ENCODE data around the gene ADARB2. TPM values are rescaled to one million over a fixed set of nuclear protein-coding genes. Genes with fewer than 3 reads are reported as not detected.
A peak's percentile ranks its signal among the peaks of the same experiment; 100 is the strongest.

The ADARB2 gene
- total and polyA plus RNA-seq, 8 donors: 0.34 to 24.7 (median 3.2) TPM

DNA sequence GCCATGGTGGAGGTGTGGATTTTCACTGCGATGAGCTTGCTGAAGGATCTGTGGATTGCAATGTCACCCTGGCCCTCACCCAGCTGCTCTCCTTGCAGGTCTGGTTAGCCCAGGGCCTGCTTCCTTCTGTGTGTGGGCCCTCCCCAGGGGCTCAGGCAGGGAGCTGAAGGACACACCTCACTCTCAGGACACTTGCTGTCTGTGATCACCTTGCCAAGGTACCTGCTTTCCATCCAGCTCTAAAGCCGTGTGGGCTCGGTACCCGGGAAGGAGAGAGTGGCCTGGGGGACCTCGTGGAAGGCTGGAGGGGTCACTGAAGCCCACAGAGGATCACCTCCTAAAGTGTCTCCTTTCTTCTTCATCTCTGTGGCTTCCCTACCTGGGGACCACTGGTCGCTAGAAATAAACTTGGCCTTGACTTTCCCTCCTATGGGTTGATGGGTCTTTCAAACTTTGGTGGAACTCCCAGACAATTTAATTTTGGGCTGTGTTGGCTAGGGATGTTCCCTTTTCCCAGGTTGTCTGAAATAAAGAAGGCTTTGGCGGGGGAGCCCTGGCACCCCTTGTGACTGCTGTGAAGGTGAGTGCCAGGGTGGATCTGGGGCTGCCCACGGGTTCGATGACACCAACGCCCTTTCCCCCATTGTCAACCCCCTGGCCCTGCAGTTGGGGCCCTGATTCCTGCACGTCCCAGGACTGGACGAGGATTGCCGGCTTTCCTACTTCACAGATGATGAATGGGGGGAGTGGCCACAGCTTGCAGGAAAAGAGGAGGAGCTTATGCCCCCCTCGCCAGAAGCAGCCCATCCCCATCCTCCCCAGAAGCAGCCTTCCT lies 331.0 kb downstream of the ADARB2 start:
- 69 to 75% methylated on average over 14 of the region's 14 CpGs for WGBS, 2 donors
- DNase-seq: peak in 1 of 6 donors; percentile 30

DNA sequence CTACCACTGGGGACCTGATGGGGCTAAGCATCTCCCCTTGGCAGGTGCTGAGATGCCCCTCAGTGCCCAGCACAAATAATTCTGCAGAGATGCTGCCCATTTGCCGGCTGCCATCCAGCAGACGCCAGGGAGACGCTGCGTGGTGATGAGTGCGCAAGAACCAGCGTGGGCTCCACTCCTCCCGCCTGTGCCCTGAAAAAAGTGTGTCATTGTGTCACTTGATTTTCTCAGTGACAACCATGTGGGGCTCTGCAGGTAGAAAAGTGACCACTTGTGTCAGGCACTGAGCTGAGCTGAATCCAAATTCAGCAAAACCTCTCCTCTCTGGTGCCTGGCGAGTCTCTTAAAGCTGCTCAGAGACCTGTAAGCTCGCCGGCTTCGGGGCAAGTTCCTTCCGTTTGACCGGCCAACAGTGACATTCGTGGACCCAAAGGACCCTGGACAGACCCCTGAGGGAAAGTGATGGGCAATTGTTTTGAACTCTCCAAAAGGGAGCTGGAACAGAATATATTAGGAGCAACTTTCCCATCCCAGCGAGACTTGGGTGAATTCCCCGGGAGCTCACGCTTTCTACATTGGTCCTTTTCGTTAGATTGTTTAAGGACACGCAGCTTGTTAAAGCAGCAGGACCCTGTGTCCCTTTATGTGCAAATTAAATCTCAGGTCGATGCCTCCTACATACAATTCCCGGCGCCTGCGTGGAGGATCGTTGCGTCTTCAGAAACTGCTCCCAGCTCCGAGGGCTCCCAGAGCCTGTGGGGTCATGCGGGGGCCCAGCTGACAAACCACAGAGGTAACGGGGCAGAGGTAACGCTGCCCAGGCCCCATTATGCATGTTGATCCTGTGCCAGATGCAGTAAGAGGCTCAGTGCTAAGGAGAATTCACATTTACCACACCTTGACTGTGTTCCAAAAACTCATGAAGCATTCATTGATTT lies 332.7 kb downstream of the ADARB2 start:
- ATAC-seq (no peak), DNase-seq (peak in 2 of 6 donors; percentile 1 to 30), FAIRE-seq (no peak)
- Histone ChIP-seq H3K36me3 (no peaks in the 10 kb centered on the region), H3K4me1 (no peaks in the 10 kb centered on the region), H3K27ac (no peak overlapping the region), H3K4me3 (no peak overlapping the region), H3K27me3 (peaks cover 0 to 4% (median 0%) of the 10 kb centered on the region in 4 donors), H3K9me3 (no peaks in the 10 kb centered on the region)
- intact Hi-C loops (cut with DNase I): no loop called here
- WGBS, 2 donors: 67 to 77% methylated on average over 29 of the region's 29 CpGs
- TF ChIP-seq, protein P1, sequence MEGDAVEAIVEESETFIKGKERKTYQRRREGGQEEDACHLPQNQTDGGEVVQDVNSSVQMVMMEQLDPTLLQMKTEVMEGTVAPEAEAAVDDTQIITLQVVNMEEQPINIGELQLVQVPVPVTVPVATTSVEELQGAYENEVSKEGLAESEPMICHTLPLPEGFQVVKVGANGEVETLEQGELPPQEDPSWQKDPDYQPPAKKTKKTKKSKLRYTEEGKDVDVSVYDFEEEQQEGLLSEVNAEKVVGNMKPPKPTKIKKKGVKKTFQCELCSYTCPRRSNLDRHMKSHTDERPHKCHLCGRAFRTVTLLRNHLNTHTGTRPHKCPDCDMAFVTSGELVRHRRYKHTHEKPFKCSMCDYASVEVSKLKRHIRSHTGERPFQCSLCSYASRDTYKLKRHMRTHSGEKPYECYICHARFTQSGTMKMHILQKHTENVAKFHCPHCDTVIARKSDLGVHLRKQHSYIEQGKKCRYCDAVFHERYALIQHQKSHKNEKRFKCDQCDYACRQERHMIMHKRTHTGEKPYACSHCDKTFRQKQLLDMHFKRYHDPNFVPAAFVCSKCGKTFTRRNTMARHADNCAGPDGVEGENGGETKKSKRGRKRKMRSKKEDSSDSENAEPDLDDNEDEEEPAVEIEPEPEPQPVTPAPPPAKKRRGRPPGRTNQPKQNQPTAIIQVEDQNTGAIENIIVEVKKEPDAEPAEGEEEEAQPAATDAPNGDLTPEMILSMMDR (IDR thresholded peaks at IDR 0.05): no peak

More for the DNA sequence above, 331.0 kb downstream of the ADARB2 start:
- H3K27me3 ChIP-seq: no peaks in the 10 kb centered on the region
- intact Hi-C loops (cut with DNase I): no loop called here
- no peak for ATAC-seq
- no peak for FAIRE-seq
- H3K4me1 ChIP-seq: no peaks in the 10 kb centered on the region
- no peaks in the 10 kb centered on the region for H3K9me3 ChIP-seq
- no peak overlapping the region for H3K4me3 ChIP-seq
- no peaks in the 10 kb centered on the region for H3K36me3 ChIP-seq
- TF ChIP-seq, protein P1 (IDR thresholded peaks at IDR 0.05): no peak
- no peak overlapping the region for H3K27ac ChIP-seq

DNA sequence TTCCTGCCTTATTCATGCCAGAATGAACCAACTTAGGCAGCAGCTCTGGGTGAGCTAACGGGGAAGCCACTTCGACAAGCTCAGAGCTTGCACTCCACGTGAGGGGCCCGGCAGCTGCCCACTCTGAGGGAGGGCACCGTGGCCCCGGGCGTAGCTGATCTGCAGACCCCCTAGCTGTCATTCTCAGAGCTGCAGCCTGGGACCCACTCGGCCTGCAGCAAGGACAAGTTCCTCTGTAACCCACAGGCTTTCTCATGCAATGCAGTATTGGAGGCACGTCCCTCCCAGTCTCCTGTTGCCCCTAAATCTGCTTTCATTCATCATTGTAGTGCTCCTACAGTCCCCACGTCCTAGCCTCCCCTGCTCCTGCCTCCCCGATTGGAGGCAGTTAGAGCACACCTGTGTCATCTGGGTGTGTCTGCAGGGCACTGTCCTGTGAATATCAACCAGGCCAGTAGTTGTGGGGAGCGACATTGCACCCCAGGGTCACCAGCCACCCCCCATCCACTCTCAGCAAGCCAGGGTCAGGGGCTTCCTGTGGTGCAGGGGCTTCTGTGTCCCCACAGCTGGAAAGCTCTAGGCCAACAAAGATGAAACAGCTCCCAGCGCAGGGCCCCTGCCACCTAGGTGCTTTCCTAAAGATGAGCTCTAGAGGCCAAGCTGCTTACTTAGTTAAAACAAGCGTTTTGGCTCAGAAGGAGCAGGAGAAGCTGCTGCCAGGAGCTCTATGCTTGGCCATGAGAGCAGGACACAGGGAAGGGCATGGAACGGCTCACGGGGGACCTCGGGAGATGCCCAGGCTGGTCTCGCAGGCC lies 333.6 kb downstream of the ADARB2 start:
- Histone ChIP-seq H3K27ac (no peak overlapping the region), H3K36me3 (no peaks in the 10 kb centered on the region), H3K4me1 (no peaks in the 10 kb centered on the region), H3K4me3 (no peak overlapping the region), H3K27me3 (peaks cover 0 to 4% (median 0%) of the 10 kb centered on the region in 4 donors), H3K9me3 (no peaks in the 10 kb centered on the region)
- ATAC-seq: no peak
- intact Hi-C loops (cut with DNase I): no loop called here
- peak in 2 of 6 donors; percentile 1 to 37 for DNase-seq
- TF ChIP-seq, protein P1 (IDR thresholded peaks at IDR 0.05): no peak
- FAIRE-seq: no peak
- WGBS, 2 donors: 50 to 60% methylated on average over 18 of the region's 18 CpGs

DNA sequence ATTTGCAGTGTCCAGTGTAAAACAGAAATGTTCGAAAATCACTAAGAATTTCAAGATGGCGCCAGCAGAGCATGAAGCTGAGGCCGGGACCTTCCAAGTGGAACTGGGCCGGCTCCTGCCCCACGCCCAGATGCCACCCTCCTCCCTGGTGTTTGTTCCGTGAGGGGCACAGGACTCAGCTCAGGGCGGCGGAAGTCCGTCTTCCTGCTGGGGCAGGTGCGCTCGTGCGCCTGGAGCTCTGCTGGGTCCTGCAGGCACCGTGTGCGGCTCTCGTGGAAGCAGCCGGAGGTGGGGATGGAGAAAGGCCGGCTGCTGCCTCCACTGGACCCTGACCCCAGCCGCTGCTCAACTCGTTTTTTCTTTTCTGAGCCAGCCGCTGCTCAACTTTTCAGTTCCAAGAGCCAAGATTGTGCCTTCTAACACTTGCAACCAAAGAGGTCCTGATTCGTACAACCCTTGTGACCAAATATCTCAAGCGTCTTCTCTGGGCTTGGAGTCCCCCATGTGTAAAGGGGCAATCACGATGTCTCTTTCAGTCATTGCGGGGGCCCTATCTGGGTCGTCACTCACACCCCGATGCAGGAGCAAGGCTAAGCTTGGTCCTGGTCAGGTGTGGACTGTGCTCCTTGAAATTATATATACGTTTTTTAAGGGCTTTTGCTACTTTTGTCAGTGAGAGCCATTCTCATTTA lies 334.4 kb downstream of the ADARB2 start:
- ATAC-seq (no peak), DNase-seq (peak in 2 of 6 donors; percentile 1 to 25), FAIRE-seq (no peak)
- peaks cover 0 to 4% (median 0%) of the 10 kb centered on the region in 4 donors for H3K27me3 ChIP-seq
- H3K4me3 ChIP-seq: no peak overlapping the region
- no peaks in the 10 kb centered on the region for H3K9me3 ChIP-seq
- no peaks in the 10 kb centered on the region for H3K36me3 ChIP-seq
- H3K4me1 ChIP-seq: no peaks in the 10 kb centered on the region
- intact Hi-C loops (cut with DNase I): no loop called here
- WGBS, 2 donors: 77 to 86% methylated on average over 27 of the region's 27 CpGs
- TF ChIP-seq, protein P1 (IDR thresholded peaks at IDR 0.05): no peak
- H3K27ac ChIP-seq: no peak overlapping the region
